DND-41 (cell line): ENCODE measurements around the gene PATL1.

Experiments
- EZH2 ChIP-seq: IDR thresholded peaks from 3 replicates; pipeline ENCODE4 v1.6.1; 2012; ENCODE audit warnings: borderline replicate concordance, low read depth, mild to moderate bottlenecking, moderate library complexity, low read length, inconsistent platforms; ENCODE audit not compliant: severe bottlenecking
- TF ChIP-seq, protein P1 (sequence below): IDR thresholded peaks from 2 replicates; pipeline ENCODE4 v1.5.1; 2012; ENCODE audit warnings: borderline replicate concordance, low read length, moderate library complexity, mild to moderate bottlenecking; ENCODE audit not compliant: poor library complexity, severe bottlenecking; ENCODE audit errors: extremely low read depth

DNA sequence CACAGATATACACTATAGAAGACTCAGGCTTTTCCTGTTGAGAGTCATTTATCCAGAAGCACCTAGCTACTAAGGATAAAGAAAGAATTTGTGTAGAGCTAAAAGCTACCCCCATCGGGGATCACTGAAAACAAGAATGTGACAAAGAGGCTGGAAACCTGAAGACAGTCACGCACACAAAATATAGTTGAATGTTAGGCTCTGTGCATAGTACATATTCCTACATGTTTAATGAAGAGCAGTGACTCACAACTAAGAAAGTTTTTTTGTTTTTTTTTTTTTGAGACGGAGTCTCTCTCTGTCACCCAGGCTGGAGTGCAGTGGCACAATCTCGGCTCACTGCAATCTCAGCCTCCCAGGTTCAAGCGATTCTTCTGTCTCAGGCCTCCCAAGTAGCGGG is 36.5 kb upstream of the PATL1 start:
- TF ChIP-seq, protein P1, sequence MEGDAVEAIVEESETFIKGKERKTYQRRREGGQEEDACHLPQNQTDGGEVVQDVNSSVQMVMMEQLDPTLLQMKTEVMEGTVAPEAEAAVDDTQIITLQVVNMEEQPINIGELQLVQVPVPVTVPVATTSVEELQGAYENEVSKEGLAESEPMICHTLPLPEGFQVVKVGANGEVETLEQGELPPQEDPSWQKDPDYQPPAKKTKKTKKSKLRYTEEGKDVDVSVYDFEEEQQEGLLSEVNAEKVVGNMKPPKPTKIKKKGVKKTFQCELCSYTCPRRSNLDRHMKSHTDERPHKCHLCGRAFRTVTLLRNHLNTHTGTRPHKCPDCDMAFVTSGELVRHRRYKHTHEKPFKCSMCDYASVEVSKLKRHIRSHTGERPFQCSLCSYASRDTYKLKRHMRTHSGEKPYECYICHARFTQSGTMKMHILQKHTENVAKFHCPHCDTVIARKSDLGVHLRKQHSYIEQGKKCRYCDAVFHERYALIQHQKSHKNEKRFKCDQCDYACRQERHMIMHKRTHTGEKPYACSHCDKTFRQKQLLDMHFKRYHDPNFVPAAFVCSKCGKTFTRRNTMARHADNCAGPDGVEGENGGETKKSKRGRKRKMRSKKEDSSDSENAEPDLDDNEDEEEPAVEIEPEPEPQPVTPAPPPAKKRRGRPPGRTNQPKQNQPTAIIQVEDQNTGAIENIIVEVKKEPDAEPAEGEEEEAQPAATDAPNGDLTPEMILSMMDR, result no peak
- no peak for TF ChIP-seq EZH2
